ENCODE results near the gene PRRT3. TPM values are rescaled to one million over a fixed set of nuclear protein-coding genes. Genes with fewer than 3 reads are reported as not detected.

PRRT3 gene
- total and polyA plus RNA-seq, 2 donors (not counting 1 experiment from before 2014, with no cell fraction given): 3.1 to 3.8 TPM

GRCh38 chr3:9938966-9939365, 13.2 kb downstream of the PRRT3 start:
- no peaks in the 10 kb centered on the region for H3K9me3 ChIP-seq (ENCODE audit: control insufficient read depth, insufficient read depth, low read depth, low read length)
- H2AFZ ChIP-seq (ENCODE audit: low read length): no peak overlapping the region
- TF ChIP-seq CTCF (conservative IDR thresholded peaks at IDR 0.05 in 1 of 2, IDR thresholded peaks at IDR 0.05 in 1 of 2; ENCODE audit: low read depth in 1 of 2, low read length in 2 of 2) (no peak), EZH2 (IDR thresholded peaks at IDR 0.05; ENCODE audit: low read length, missing control alignments) (no peak)
- DNase-seq (ENCODE audit: low read depth in 2 of 2): no peak
- H3K4me2 ChIP-seq (ENCODE audit: extremely low read depth, insufficient read depth, low read length): no peak overlapping the region
- no peak overlapping the region for H3K9ac ChIP-seq (ENCODE audit: insufficient read depth, low read length)
- peaks cover 2% of the 10 kb centered on the region for H3K4me1 ChIP-seq (ENCODE audit: control insufficient read depth, extremely low read depth, insufficient read depth, low read length)
- peaks cover 6% of the 10 kb centered on the region for H3K36me3 ChIP-seq (ENCODE audit: control insufficient read depth, insufficient read depth, low read length)
- no peaks in the 10 kb centered on the region for H4K20me1 ChIP-seq (ENCODE audit: control insufficient read depth, extremely low read depth, insufficient read depth, low read length)
- H3K79me2 ChIP-seq (ENCODE audit: control insufficient read depth, insufficient read depth, low read length): no peaks in the 10 kb centered on the region
- H3K27me3 ChIP-seq (ENCODE audit: control insufficient read depth, insufficient read depth, low read length): no peaks in the 10 kb centered on the region
- H3K4me3 ChIP-seq (replicated peaks in 1 of 4; ENCODE audit: control extremely low read depth in 1 of 4, insufficient read depth in 1 of 4, low read depth in 3 of 4, low read length in 4 of 4): no peak overlapping the region
- H3K27ac ChIP-seq (ENCODE audit: insufficient read depth, low read length): no peak overlapping the region

GRCh38 chr3:9937486-9938238, 14.5 kb downstream of the PRRT3 start:
- no peaks in the 10 kb centered on the region for H3K9me3 ChIP-seq (ENCODE audit: control insufficient read depth, insufficient read depth, low read depth, low read length)
- TF ChIP-seq EZH2 (IDR thresholded peaks at IDR 0.05; ENCODE audit: low read length, missing control alignments) (no peak), CTCF (conservative IDR thresholded peaks at IDR 0.05 in 1 of 2, IDR thresholded peaks at IDR 0.05 in 1 of 2; ENCODE audit: low read depth in 1 of 2, low read length in 2 of 2) (no peak)
- no peak overlapping the region for H3K4me3 ChIP-seq (replicated peaks in 1 of 4; ENCODE audit: control extremely low read depth in 1 of 4, insufficient read depth in 1 of 4, low read depth in 3 of 4, low read length in 4 of 4)
- H3K9ac ChIP-seq (ENCODE audit: insufficient read depth, low read length): no peak overlapping the region
- no peak overlapping the region for H3K27ac ChIP-seq (ENCODE audit: insufficient read depth, low read length)
- no peaks in the 10 kb centered on the region for H4K20me1 ChIP-seq (ENCODE audit: control insufficient read depth, extremely low read depth, insufficient read depth, low read length)
- H3K4me2 ChIP-seq (ENCODE audit: extremely low read depth, insufficient read depth, low read length): no peak overlapping the region
- no peak overlapping the region for H2AFZ ChIP-seq (ENCODE audit: low read length)
- DNase-seq (ENCODE audit: low read depth in 2 of 2): no peak
- no peaks in the 10 kb centered on the region for H3K79me2 ChIP-seq (ENCODE audit: control insufficient read depth, insufficient read depth, low read length)
- peaks cover 5% of the 10 kb centered on the region for H3K36me3 ChIP-seq (ENCODE audit: control insufficient read depth, insufficient read depth, low read length)
- no peaks in the 10 kb centered on the region for H3K27me3 ChIP-seq (ENCODE audit: control insufficient read depth, insufficient read depth, low read length)
- peaks cover 5% of the 10 kb centered on the region for H3K4me1 ChIP-seq (ENCODE audit: control insufficient read depth, extremely low read depth, insufficient read depth, low read length)

GRCh38 chr3:9935966-9936510, 16.2 kb downstream of the PRRT3 start:
- TF ChIP-seq EZH2 (IDR thresholded peaks at IDR 0.05; ENCODE audit: low read length, missing control alignments): no peak
- TF ChIP-seq CTCF (conservative IDR thresholded peaks at IDR 0.05 in 1 of 2, IDR thresholded peaks at IDR 0.05 in 1 of 2; ENCODE audit: low read depth in 1 of 2, low read length in 2 of 2): no peak

More at GRCh38 chr3:9935966-9936510, 16.2 kb downstream of the PRRT3 start:
- no peak overlapping the region for H2AFZ ChIP-seq (ENCODE audit: low read length)
- H3K27ac ChIP-seq (ENCODE audit: insufficient read depth, low read length): no peak overlapping the region
- H3K36me3 ChIP-seq (ENCODE audit: control insufficient read depth, insufficient read depth, low read length): peaks cover 3% of the 10 kb centered on the region
- no peak overlapping the region for H3K4me3 ChIP-seq (replicated peaks in 1 of 4; ENCODE audit: control extremely low read depth in 1 of 4, insufficient read depth in 1 of 4, low read depth in 3 of 4, low read length in 4 of 4)
- peaks cover 5% of the 10 kb centered on the region for H3K4me1 ChIP-seq (ENCODE audit: control insufficient read depth, extremely low read depth, insufficient read depth, low read length)
- no peaks in the 10 kb centered on the region for H3K79me2 ChIP-seq (ENCODE audit: control insufficient read depth, insufficient read depth, low read length)
- H3K27me3 ChIP-seq (ENCODE audit: control insufficient read depth, insufficient read depth, low read length): no peaks in the 10 kb centered on the region
- DNase-seq (ENCODE audit: low read depth in 2 of 2): no peak
- no peak overlapping the region for H3K4me2 ChIP-seq (ENCODE audit: extremely low read depth, insufficient read depth, low read length)
- no peak overlapping the region for H3K9ac ChIP-seq (ENCODE audit: insufficient read depth, low read length)
- no peaks in the 10 kb centered on the region for H4K20me1 ChIP-seq (ENCODE audit: control insufficient read depth, extremely low read depth, insufficient read depth, low read length)
- no peaks in the 10 kb centered on the region for H3K9me3 ChIP-seq (ENCODE audit: control insufficient read depth, insufficient read depth, low read depth, low read length)

Measured in fibroblast of lung (primary cell).